Fibroblast of lung (primary cell): ENCODE results near the gene CALCOCO1. TPM values are rescaled to one million over a fixed set of nuclear protein-coding genes. Genes with fewer than 3 reads are reported as not detected.

Experiments
- DNase-seq, 2 donors: peaks; one replicate each; pipeline versions ENCODE4 v3.0.0 to v3.0.0-alpha.2; 2010; ENCODE audit warnings: low read depth in 2 of 2
- H2AFZ ChIP-seq: 2 replicates; pipeline ENCODE4 v1.5.1; 2012; ENCODE audit warnings: low read length, control low read depth, inconsistent platforms
- H3K27ac ChIP-seq: 2 replicates; pipeline ENCODE4 v1.5.1; 2011; ENCODE audit warnings: low read length, control low read depth; ENCODE audit not compliant: insufficient read depth
- H3K27me3 ChIP-seq: 2 replicates; pipeline ENCODE4 v1.5.1; 2011; ENCODE audit warnings: mild to moderate bottlenecking, low read length; ENCODE audit not compliant: control insufficient read depth, insufficient read depth
- H3K36me3 ChIP-seq: 2 replicates; pipeline ENCODE4 v1.5.1; 2011; ENCODE audit warnings: low read length; ENCODE audit not compliant: control insufficient read depth, insufficient read depth
- H3K4me1 ChIP-seq: 2 replicates; pipeline ENCODE4 v1.5.1; 2011; ENCODE audit warnings: low read length; ENCODE audit not compliant: control insufficient read depth, insufficient read depth; ENCODE audit errors: extremely low read depth
- H3K4me2 ChIP-seq: 2 replicates; pipeline ENCODE4 v1.5.1; 2011; ENCODE audit warnings: low read length, control low read depth; ENCODE audit not compliant: insufficient read depth; ENCODE audit errors: extremely low read depth
- H3K4me3 ChIP-seq, 4 experiments: fragments of 200-600 bp in 1 of 4; sonication (generic) in 1 of 4; replicated peaks in 1 of 4; 2 replicates each; pipeline ENCODE4 v1.5.1; 2011 to 2016; ENCODE audit warnings: low read length in 4 of 4, low read depth in 3 of 4, mild to moderate bottlenecking in 3 of 4, control low read depth in 2 of 4, inconsistent platforms in 1 of 4, mixed read lengths in 1 of 4; ENCODE audit not compliant: insufficient read depth in 1 of 4; ENCODE audit errors: control extremely low read depth in 1 of 4
- H3K79me2 ChIP-seq: 2 replicates; pipeline ENCODE4 v1.5.1; 2012; ENCODE audit warnings: mild to moderate bottlenecking, low read length, inconsistent platforms; ENCODE audit not compliant: control insufficient read depth, insufficient read depth
- H3K9ac ChIP-seq: 2 replicates; pipeline ENCODE4 v1.5.1; 2011; ENCODE audit warnings: mild to moderate bottlenecking, low read length, control low read depth; ENCODE audit not compliant: insufficient read depth
- H3K9me3 ChIP-seq: 2 replicates; pipeline ENCODE4 v1.5.1; 2012; ENCODE audit warnings: low read depth, low read length; ENCODE audit not compliant: control insufficient read depth, insufficient read depth
- H4K20me1 ChIP-seq: 2 replicates; pipeline ENCODE4 v1.5.1; 2011; ENCODE audit warnings: low read length; ENCODE audit not compliant: control insufficient read depth, insufficient read depth; ENCODE audit errors: extremely low read depth
- CTCF ChIP-seq, 2 donors: IDR thresholded peaks in 1 of 2; conservative IDR thresholded peaks in 1 of 2; 1 replicate in 1 of 2; 2 replicates in 1 of 2; pipeline ENCODE4 v1.5.1; 2011 to 2012; ENCODE audit warnings: low read length in 2 of 2, control low read depth in 1 of 2, inconsistent platforms in 1 of 2, low read depth in 1 of 2, mild to moderate bottlenecking in 1 of 2
- EZH2 ChIP-seq: IDR thresholded peaks from 2 replicates; pipeline ENCODE4 v1.5.1; 2012; ENCODE audit warnings: low read length, control low read depth, mild to moderate bottlenecking; ENCODE audit errors: missing control alignments
- polyA plus RNA-seq, 2 donors: library from polyadenylated mRNA; depleted of rRNA in 1 of 2; stranded (reverse) in 1 of 2; unstranded in 1 of 2; fragments of >200 nt; gene quantifications; 2 replicates each; pipeline ENCODE4 v1.2.1, GENCODE V29; 2011 to 2012; ENCODE audit warnings: missing spikeins in 1 of 2
- total RNA-seq: library from RNA; depleted of rRNA; stranded (reverse); fragments of >200 nt; gene quantifications from 2 replicates; pipeline ENCODE4 v1.2.1, GENCODE V29; 2014

Gene CALCOCO1
- total and polyA plus RNA-seq, 2 donors (not counting 1 experiment from before 2014, with no cell fraction given), result 116 to 125 TPM

GRCh38 chr12:53740130-53740491 lies 12.9 kb upstream of the CALCOCO1 start:
- Histone ChIP-seq H3K4me2 (no peak overlapping the region), H3K27me3 (peaks cover 58% of the 10 kb centered on the region), H3K4me1 (peaks cover 2% of the 10 kb centered on the region), H3K27ac (no peak overlapping the region), H4K20me1 (no peaks in the 10 kb centered on the region), H2AFZ (no peak overlapping the region), H3K79me2 (no peaks in the 10 kb centered on the region), H3K9ac (no peak overlapping the region), H3K4me3 (no peak overlapping the region), H3K9me3 (no peaks in the 10 kb centered on the region), H3K36me3 (no peaks in the 10 kb centered on the region)
- DNase-seq, result no peak
- TF ChIP-seq EZH2 (peak; percentile 76), CTCF (conservative IDR thresholded peaks at IDR 0.05 in 1 of 2, IDR thresholded peaks at IDR 0.05 in 1 of 2; ENCODE audit: low read depth in 1 of 2, low read length in 2 of 2) (no peak)

- peaks cover 54% of the 10 kb centered on the region for H3K27me3 ChIP-seq
- TF ChIP-seq EZH2 (peak; percentile 92), CTCF (conservative IDR thresholded peaks at IDR 0.05 in 1 of 2, IDR thresholded peaks at IDR 0.05 in 1 of 2; ENCODE audit: low read depth in 1 of 2, low read length in 2 of 2) (no peak)
- H3K27ac ChIP-seq, result no peak overlapping the region
- H3K9me3 ChIP-seq, result no peaks in the 10 kb centered on the region
- H3K4me3 ChIP-seq, result peak overlapping the region in 2 of 4 experiments; percentile 20 to 32
- H2AFZ ChIP-seq, result no peak overlapping the region
- peak in 1 of 2 donors; percentile 18 for DNase-seq
- H3K36me3 ChIP-seq, result no peaks in the 10 kb centered on the region
- H4K20me1 ChIP-seq, result no peaks in the 10 kb centered on the region
- H3K9ac ChIP-seq, result no peak overlapping the region
- no peaks in the 10 kb centered on the region for H3K79me2 ChIP-seq
- H3K4me1 ChIP-seq, result peaks cover 2% of the 10 kb centered on the region
- H3K4me2 ChIP-seq, result peak overlapping the region; percentile 40
These were observed 12.2 kb upstream of the CALCOCO1 start for GRCh38 chr12:53739214-53740129.

- H3K4me2 ChIP-seq, result no peak overlapping the region
These were observed 11.4 kb upstream of the CALCOCO1 start for GRCh38 chr12:53738406-53739213.

More at GRCh38 chr12:53738406-53739213, 11.4 kb upstream of the CALCOCO1 start:
- TF ChIP-seq CTCF (conservative IDR thresholded peaks at IDR 0.05 in 1 of 2, IDR thresholded peaks at IDR 0.05 in 1 of 2; ENCODE audit: low read depth in 1 of 2, low read length in 2 of 2) (no peak), EZH2 (no peak)
- Histone ChIP-seq H3K79me2 (no peaks in the 10 kb centered on the region), H3K36me3 (no peaks in the 10 kb centered on the region), H3K4me1 (peaks cover 2% of the 10 kb centered on the region), H3K9me3 (no peaks in the 10 kb centered on the region), H3K27ac (no peak overlapping the region), H3K4me3 (no peak overlapping the region), H3K9ac (no peak overlapping the region), H3K27me3 (peaks cover 50% of the 10 kb centered on the region), H2AFZ (no peak overlapping the region), H4K20me1 (no peaks in the 10 kb centered on the region)
- no peak for DNase-seq
